H1 (cell line): ENCODE results near the gene BRD3OS. TPM values are rescaled to one million over a fixed set of nuclear protein-coding genes. Genes with fewer than 3 reads are reported as not detected.

Source experiments
- GABPA ChIP-seq: IDR thresholded peaks from 2 replicates; pipeline ENCODE4 v1.6.1; 2011; ENCODE audit warnings: mild to moderate bottlenecking, low read length, moderate library complexity, borderline replicate concordance; ENCODE audit not compliant: insufficient read depth
- MAX ChIP-seq: IDR thresholded peaks from 2 replicates; pipeline ENCODE4 v1.6.1; 2012; ENCODE audit warnings: inconsistent platforms
- SIN3A ChIP-seq, 2 experiments: IDR thresholded peaks in 1 of 2; conservative IDR thresholded peaks in 1 of 2; 2 replicates each; pipeline ENCODE4 v1.6.1; 2011 to 2012; ENCODE audit warnings: low read length in 2 of 2, improper control_type of control experiment in 1 of 2, low read depth in 1 of 2, mild to moderate bottlenecking in 1 of 2
- TCF12 ChIP-seq: IDR thresholded peaks from 2 replicates; pipeline ENCODE4 v1.6.1; 2011; ENCODE audit warnings: low read depth, mild to moderate bottlenecking, low read length
- polyA plus RNA-seq, 7 experiments: library from polyadenylated mRNA; depleted of rRNA in 3 of 7; stranded (reverse) in 5 of 7; unstranded in 2 of 7; fragments of >200 nt in 5 of 7; fragments of 200-250 nt in 2 of 7; gene quantifications; 1 replicate in 5 of 7; 2 replicates in 1 of 7; 4 replicates in 1 of 7; pipeline versions ENCODE4 v1.2.1 to v1.2.3, GENCODE V29; 2011 to 2013; ENCODE audit warnings: missing spikeins in 2 of 7, mixed read lengths in 2 of 7
- total RNA-seq: library from RNA; stranded (reverse); fragmentation: NEBNext Ultra II Directional; extraction: Animal tissue kit (Norgen Biotek cat#: 25700); gene quantifications from 2 replicates; pipeline ENCODE4 v1.2.1, GENCODE V29; 2021

The BRD3OS gene
- total and polyA plus RNA-seq, 2 of the 8 experiments (the other 6 are each of a cell fraction or from before 2014, with no cell fraction given): 12.7 to 20.2 TPM

GRCh38 chr9:134014946-134015345, 10.3 kb upstream of the BRD3OS start (continued):
- TF ChIP-seq TCF12 (no peak), SIN3A (conservative IDR thresholded peaks at IDR 0.05 in 1 of 2, IDR thresholded peaks at IDR 0.05 in 1 of 2; ENCODE audit: low read depth in 1 of 2, low read length in 2 of 2) (no peak), GABPA (no peak), MAX (no peak)
